HFFc6 (cell line): ENCODE data around the gene KRT73. TPM values are rescaled to one million over a fixed set of nuclear protein-coding genes. Genes with fewer than 3 reads are reported as not detected.

Experiments
- DNase-seq: peaks from one replicate; pipeline ENCODE4 v3.0.0-alpha.2; 2018
- H3K27ac Mint-ChIP-seq: 2 replicates; pipeline ENCODE4 v1.8.0; 2020; ENCODE audit warnings: mild to moderate bottlenecking, mixed read lengths
- H3K27me3 Mint-ChIP-seq: 2 replicates; pipeline ENCODE4 v1.8.0; 2021; ENCODE audit warnings: mild to moderate bottlenecking, moderate library complexity, mixed read lengths; ENCODE audit not compliant: insufficient read depth
- H3K36me3 Mint-ChIP-seq: 2 replicates; pipeline ENCODE4 v1.8.0; 2021; ENCODE audit warnings: low read depth, mixed read lengths
- H3K4me1 Mint-ChIP-seq: 2 replicates; pipeline ENCODE4 v1.8.0; 2020; ENCODE audit warnings: low read depth, mixed read lengths
- H3K4me3 Mint-ChIP-seq: 2 replicates; pipeline ENCODE4 v1.8.0; 2020; ENCODE audit warnings: mild to moderate bottlenecking, moderate library complexity, mixed read lengths
- H3K9me3 Mint-ChIP-seq: 2 replicates; pipeline ENCODE4 v1.8.0; 2020; ENCODE audit warnings: mild to moderate bottlenecking, mixed read lengths
- CTCF ChIP-seq: fragments of 200-600 bp; sonication (generic); IDR thresholded peaks from 2 replicates; pipeline ENCODE4 v1.5.0; 2021; ENCODE audit warnings: antibody characterized with exemption, mild to moderate bottlenecking
- total RNA-seq, 6 experiments: library from RNA; stranded (reverse); fragmentation: NEBNext Ultra II Directional; extraction: Animal tissue kit (Norgen Biotek cat#: 25700); gene quantifications; 2 replicates in 1 of 6; 3 replicates in 5 of 6; pipeline ENCODE4 v1.2.3, GENCODE V29; 2021

The KRT73 gene
- total RNA-seq, 6 experiments from 2014 or later: not detected

GRCh38 chr12:52581481-52581880, 36.9 kb downstream of the KRT73 start:
- Mint-ChIP-seq H3K36me3 (no peaks in the 10 kb centered on the region), H3K27me3 (peaks cover 33% of the 10 kb centered on the region), H3K4me3 (no peak overlapping the region), H3K9me3 (no peaks in the 10 kb centered on the region), H3K27ac (no peak overlapping the region), H3K4me1 (no peaks in the 10 kb centered on the region)
- TF ChIP-seq CTCF: no peak
- peak; percentile 20 for DNase-seq

GRCh38 chr12:52581066-52581465, 37.3 kb downstream of the KRT73 start:
- Mint-ChIP-seq H3K4me3 (no peak overlapping the region), H3K9me3 (no peaks in the 10 kb centered on the region)

GRCh38 chr12:52580496-52580895, 37.9 kb downstream of the KRT73 start:
- TF ChIP-seq CTCF: no peak
- Mint-ChIP-seq H3K36me3 (no peaks in the 10 kb centered on the region), H3K9me3 (no peaks in the 10 kb centered on the region), H3K4me1 (no peaks in the 10 kb centered on the region), H3K27ac (no peak overlapping the region), H3K27me3 (peaks cover 34% of the 10 kb centered on the region), H3K4me3 (no peak overlapping the region)
- no peak for DNase-seq

More at GRCh38 chr12:52581066-52581465, 37.3 kb downstream of the KRT73 start:
- no peak overlapping the region for H3K27ac Mint-ChIP-seq
- DNase-seq: no peak
- H3K36me3 Mint-ChIP-seq: no peaks in the 10 kb centered on the region
- H3K4me1 Mint-ChIP-seq: no peaks in the 10 kb centered on the region
- peaks cover 32% of the 10 kb centered on the region for H3K27me3 Mint-ChIP-seq
- TF ChIP-seq CTCF: no peak

- H3K27ac Mint-ChIP-seq: no peak overlapping the region
Measured at GRCh38 chr12:52579468-52580465, 38.6 kb downstream of the KRT73 start.

GRCh38 chr12:52578469-52578868, 39.9 kb downstream of the KRT73 start:
- Mint-ChIP-seq H3K9me3 (no peaks in the 10 kb centered on the region), H3K27ac (no peak overlapping the region), H3K4me1 (no peaks in the 10 kb centered on the region), H3K36me3 (no peaks in the 10 kb centered on the region), H3K27me3 (peaks cover 48% of the 10 kb centered on the region), H3K4me3 (no peak overlapping the region)
- TF ChIP-seq CTCF: no peak
- DNase-seq: no peak

More at GRCh38 chr12:52579468-52580465, 38.6 kb downstream of the KRT73 start:
- TF ChIP-seq CTCF: no peak
- no peak for DNase-seq
- Mint-ChIP-seq H3K4me1 (no peaks in the 10 kb centered on the region), H3K4me3 (no peak overlapping the region), H3K27me3 (peaks cover 40% of the 10 kb centered on the region), H3K36me3 (no peaks in the 10 kb centered on the region), H3K9me3 (no peaks in the 10 kb centered on the region)
